Stomach smooth muscle (tissue), 2 donors: Measurements from ENCODE around the gene CCS.
A peak's percentile ranks its signal among the peaks of the same experiment; 100 is the strongest.
"Not testable (repeated sequence)": the region's sequence is repeated elsewhere in the genome, so short reads cannot be mapped to it uniquely, and the experiment has no call there.

Source experiments
- H3K27ac ChIP-seq: one replicate; pipeline ENCODE4 v1.7.0; 2013; ENCODE audit warnings: mild to moderate bottlenecking, low read length, inconsistent platforms
- H3K27me3 ChIP-seq, 2 donors: one replicate each; pipeline ENCODE4 v1.7.0; 2013; ENCODE audit warnings: low read length in 2 of 2; ENCODE audit not compliant: insufficient read depth in 2 of 2, control insufficient read depth in 1 of 2
- H3K36me3 ChIP-seq, 2 donors: one replicate each; pipeline ENCODE4 v1.7.0; 2013; ENCODE audit warnings: low read length in 2 of 2; ENCODE audit not compliant: control insufficient read depth in 2 of 2, insufficient read depth in 2 of 2
- H3K4me1 ChIP-seq: one replicate; pipeline ENCODE4 v1.7.0; 2013; ENCODE audit warnings: low read length; ENCODE audit not compliant: control insufficient read depth, insufficient read depth
- H3K4me3 ChIP-seq, 2 donors: one replicate each; pipeline ENCODE4 v1.7.0; 2013; ENCODE audit warnings: low read length in 2 of 2
- H3K9ac ChIP-seq, 2 donors: one replicate each; pipeline ENCODE4 v1.7.0; 2013; ENCODE audit warnings: low read length in 2 of 2, mild to moderate bottlenecking in 1 of 2
- H3K9me3 ChIP-seq, 2 donors: one replicate each; pipeline ENCODE4 v1.7.0; 2013; ENCODE audit warnings: low read length in 2 of 2; ENCODE audit not compliant: control insufficient read depth in 2 of 2
- donor health status: healthy.
- donor health status: Pancreatic carcinoma.

The CCS gene

GRCh38 chr11:66628061-66628603, 35.1 kb downstream of the CCS start:
- H3K9ac ChIP-seq: no peak overlapping the region
- no peaks in the 10 kb centered on the region for H3K9me3 ChIP-seq
- H3K27ac ChIP-seq: no peak overlapping the region
- H3K4me1 ChIP-seq: peaks cover 39% of the 10 kb centered on the region
- no peaks in the 10 kb centered on the region for H3K27me3 ChIP-seq
- peaks cover 58 to 61% of the 10 kb centered on the region in 2 donors for H3K36me3 ChIP-seq
- H3K4me3 ChIP-seq: no peak overlapping the region

DNA sequence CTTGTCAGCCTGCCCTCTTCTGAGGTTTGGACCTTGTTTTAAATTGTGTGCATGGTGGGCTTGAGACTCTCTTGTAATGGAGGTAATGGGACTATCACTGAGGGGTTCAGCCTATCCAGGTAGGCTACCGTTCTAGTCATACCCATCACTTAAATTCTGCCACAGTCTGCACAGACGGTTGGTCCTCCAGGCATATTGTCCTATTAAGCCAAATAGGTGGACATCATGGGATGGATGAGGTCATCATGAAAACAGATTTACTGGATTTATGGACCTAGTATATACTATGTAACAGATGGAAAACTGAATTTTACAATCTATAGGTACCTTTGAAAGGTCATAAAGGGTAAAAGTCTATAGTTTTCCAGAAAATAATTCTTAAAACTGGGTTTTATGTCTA, 36.4 kb downstream of the CCS start:
- Histone ChIP-seq H3K36me3 (peaks cover 54 to 57% of the 10 kb centered on the region in 2 donors), H3K4me3 (no peak overlapping the region), H3K27me3 (no peaks in the 10 kb centered on the region), H3K9me3 (no peaks in the 10 kb centered on the region), H3K4me1 (peaks cover 29% of the 10 kb centered on the region), H3K27ac (no peak overlapping the region), H3K9ac (no peak overlapping the region)

GRCh38 chr11:66631883-66632282, 38.9 kb downstream of the CCS start:
- no peak overlapping the region for H3K4me3 ChIP-seq
- H3K27me3 ChIP-seq: no peaks in the 10 kb centered on the region
- no peak overlapping the region for H3K9ac ChIP-seq
- no peaks in the 10 kb centered on the region for H3K9me3 ChIP-seq
- H3K4me1 ChIP-seq: peaks cover 13% of the 10 kb centered on the region
- no peak overlapping the region for H3K27ac ChIP-seq
- peaks cover 29 to 32% of the 10 kb centered on the region in 2 donors for H3K36me3 ChIP-seq

- Histone ChIP-seq H3K27ac (no peak overlapping the region), H3K36me3 (peaks cover 18 to 21% of the 10 kb centered on the region in 2 donors), H3K27me3 (no peaks in the 10 kb centered on the region), H3K4me1 (peaks cover 19% of the 10 kb centered on the region), H3K9me3 (no peaks in the 10 kb centered on the region), H3K4me3 (no peak overlapping the region), H3K9ac (no peak overlapping the region)
These were observed 40.0 kb downstream of the CCS start for GRCh38 chr11:66632952-66633351.

DNA sequence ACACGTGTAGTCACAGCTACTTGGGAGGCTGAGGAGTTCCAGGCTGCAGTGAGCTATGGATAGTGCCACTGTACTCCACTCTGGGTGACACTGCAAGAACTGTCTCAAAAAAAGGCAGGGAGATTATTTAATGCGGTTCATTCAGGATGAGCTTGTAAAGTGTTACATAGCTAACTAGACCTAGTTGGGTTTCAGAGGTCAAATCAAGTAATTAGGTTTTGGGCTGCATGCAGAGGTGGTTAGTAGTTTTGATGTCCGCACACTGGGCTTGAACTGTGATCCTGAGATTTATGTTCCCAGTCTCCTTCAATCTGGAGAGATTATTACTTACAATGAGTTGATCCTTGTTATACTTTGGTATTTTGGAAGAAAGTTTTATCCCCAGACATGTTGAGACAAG, 43.4 kb downstream of the CCS start:
- Histone ChIP-seq H3K36me3 (peaks cover 6 to 9% of the 10 kb centered on the region in 2 donors), H3K9me3 (no peaks in the 10 kb centered on the region), H3K27me3 (no peaks in the 10 kb centered on the region), H3K4me3 (no peak overlapping the region), H3K27ac (no peak overlapping the region), H3K4me1 (peaks cover 41% of the 10 kb centered on the region), H3K9ac (no peak overlapping the region)

GRCh38 chr11:66637557-66638176, 44.7 kb downstream of the CCS start:
- no peaks in the 10 kb centered on the region for H3K9me3 ChIP-seq
- peaks cover 49% of the 10 kb centered on the region for H3K4me1 ChIP-seq
- peak overlapping the region; percentile 64 to 69 for H3K9ac ChIP-seq
- peak overlapping the region; percentile 68 to 96 for H3K4me3 ChIP-seq
- no peaks in the 10 kb centered on the region for H3K27me3 ChIP-seq
- H3K27ac ChIP-seq: peak overlapping the region; percentile 91
- H3K36me3 ChIP-seq: peaks cover 8 to 12% of the 10 kb centered on the region in 2 donors

DNA sequence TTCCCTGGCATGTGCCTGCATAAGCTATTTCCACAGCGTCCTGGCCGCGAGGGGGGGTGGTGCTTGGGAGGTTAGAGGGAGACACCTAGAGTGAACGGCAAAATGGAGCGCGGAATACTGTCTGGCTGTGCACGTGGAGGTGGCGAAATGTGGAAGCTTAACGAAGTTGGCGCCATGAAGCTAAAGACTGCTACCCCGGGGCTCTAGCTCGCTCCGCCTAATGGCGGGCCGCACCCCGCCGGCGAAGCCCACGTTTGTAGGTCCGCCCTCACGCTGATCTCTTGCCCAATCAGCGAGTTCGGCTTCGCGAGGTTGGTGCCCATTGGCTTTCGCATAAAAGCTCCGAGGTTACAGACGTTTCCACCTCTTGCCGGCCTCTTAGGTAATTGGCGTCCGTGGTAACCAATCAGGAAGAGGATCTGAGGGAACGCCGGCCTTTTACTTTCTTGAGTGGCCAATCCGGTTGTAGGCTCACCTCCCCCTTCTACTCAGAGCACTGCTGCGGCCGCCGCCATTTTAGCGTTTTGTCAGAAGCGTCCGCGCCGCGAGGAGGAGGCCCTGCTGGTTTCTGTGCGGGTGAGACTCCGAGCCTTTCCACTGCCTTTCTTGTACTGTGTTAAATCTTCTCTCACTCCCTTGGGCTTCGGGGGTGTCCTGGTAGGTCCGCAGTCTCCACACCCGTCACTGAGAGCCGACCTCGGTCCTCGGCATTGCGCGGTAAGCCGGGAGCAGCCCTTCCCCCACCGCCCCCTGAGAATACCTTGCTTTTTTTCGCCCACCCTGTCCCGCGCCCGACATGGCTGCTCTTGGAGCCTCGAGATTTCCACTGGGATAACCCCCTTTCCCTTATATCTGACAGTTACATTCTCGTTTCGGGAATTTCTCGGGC, 45.4 kb downstream of the CCS start, which contains the start of gene RBM4:
RBM4 (plus strand) TSS at position 527 of the 889 bp plus-strand sequence. CDS start 1,009 bp downstream, outside the sequence.
- H3K27me3 ChIP-seq: no peaks in the 10 kb centered on the region
- no peaks in the 10 kb centered on the region for H3K9me3 ChIP-seq
- H3K4me1 ChIP-seq: peaks cover 53% of the 10 kb centered on the region
- peak within 1 kb of the TSS; percentile 78 to 96 for H3K4me3 ChIP-seq
- H3K27ac ChIP-seq: peak within 1 kb of the TSS; percentile 91
- peak within 1 kb of the TSS; percentile 96 to 98 for H3K9ac ChIP-seq
- H3K36me3 ChIP-seq: peaks cover 15 to 17% of the 10 kb centered on the region in 2 donors

GRCh38 chr11:66639066-66639813, 46.3 kb downstream of the CCS start:
- Histone ChIP-seq H3K9ac (peak overlapping the region; percentile 96 to 98), H3K27me3 (no peaks in the 10 kb centered on the region), H3K27ac (peak overlapping the region; percentile 91), H3K36me3 (peaks cover 24 to 25% of the 10 kb centered on the region in 2 donors), H3K4me3 (peak overlapping the region; percentile 78 to 96), H3K4me1 (peaks cover 60% of the 10 kb centered on the region), H3K9me3 (no peaks in the 10 kb centered on the region)

DNA sequence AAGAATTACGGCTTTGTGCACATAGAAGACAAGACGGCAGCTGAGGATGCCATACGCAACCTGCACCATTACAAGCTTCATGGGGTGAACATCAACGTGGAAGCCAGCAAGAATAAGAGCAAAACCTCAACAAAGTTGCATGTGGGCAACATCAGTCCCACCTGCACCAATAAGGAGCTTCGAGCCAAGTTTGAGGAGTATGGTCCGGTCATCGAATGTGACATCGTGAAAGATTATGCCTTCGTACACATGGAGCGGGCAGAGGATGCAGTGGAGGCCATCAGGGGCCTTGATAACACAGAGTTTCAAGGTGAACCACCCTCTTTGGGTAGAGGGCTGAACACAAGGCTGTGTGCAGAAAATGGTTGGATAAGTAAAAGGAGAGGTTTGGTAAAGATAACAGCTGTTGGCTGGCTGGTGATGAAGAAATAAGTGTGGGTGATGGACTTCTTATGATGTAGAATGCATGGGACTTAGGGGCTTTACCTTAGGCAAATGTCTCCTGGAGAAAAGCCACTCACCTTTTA, 46.9 kb downstream of the CCS start:
- H3K36me3 ChIP-seq: peaks cover 29 to 30% of the 10 kb centered on the region in 2 donors
- H3K27ac ChIP-seq, H3K9me3 ChIP-seq, H3K9ac ChIP-seq, H3K27me3 ChIP-seq: not testable (repeated sequence)
- H3K4me3 ChIP-seq: peak overlapping the region; percentile 78 to 96
- H3K4me1 ChIP-seq: peaks cover 67% of the 10 kb centered on the region

DNA sequence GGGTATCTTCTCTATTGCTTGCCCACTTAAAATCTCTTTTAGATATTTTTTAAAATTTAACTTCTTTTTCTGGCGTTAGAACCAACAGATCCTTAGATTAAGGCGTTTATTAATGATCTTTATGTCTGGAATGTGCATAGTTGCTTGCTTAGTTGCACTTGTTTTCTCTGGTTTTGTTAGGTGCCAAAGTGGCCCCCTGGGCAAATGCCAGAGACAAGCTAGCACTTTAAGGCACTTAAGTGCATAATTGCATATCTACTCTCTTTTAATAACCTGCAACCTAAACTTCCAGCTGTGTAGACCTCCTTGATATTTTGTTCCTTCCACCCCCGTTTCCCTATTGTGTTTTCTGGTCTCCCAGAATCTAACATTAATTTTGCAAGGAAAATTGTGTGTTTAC, 48.8 kb downstream of the CCS start:
- Histone ChIP-seq H3K27me3 (no peaks in the 10 kb centered on the region), H3K9ac (peak overlapping the region in 1 of 2 donors; percentile 25), H3K4me1 (peaks cover 82% of the 10 kb centered on the region), H3K27ac (no peak overlapping the region), H3K4me3 (peak overlapping the region; percentile 13 to 57), H3K9me3 (no peaks in the 10 kb centered on the region), H3K36me3 (peaks cover 45 to 46% of the 10 kb centered on the region in 2 donors)
